ENCODE results near the gene ZBTB21. TPM values are rescaled to one million over a fixed set of nuclear protein-coding genes. Genes with fewer than 3 reads are reported as not detected.

ZBTB21 gene
- total and polyA plus RNA-seq, 2 experiments from 2014 or later = 10.0 to 11.0 TPM

DNA sequence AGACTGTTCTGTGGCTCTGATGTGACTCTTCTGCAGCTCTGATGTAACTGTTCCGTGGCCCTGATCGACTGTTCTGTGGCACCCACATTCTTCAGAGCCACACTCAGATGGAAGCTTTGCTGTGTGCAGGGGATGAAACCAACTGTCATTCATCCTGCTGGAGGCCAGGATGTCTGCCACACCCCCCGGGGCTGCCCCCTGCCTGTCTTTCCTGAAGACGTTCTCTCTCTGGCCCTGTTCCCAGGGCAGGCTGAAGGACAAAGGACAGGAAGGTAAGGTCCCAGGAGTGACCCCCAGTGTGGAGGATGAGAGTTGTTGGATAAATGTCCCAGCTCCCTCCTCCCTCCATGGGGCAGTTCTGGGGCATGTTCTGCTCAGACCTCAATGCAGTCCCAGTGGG is 31.6 kb upstream of the ZBTB21 start:
- H2AFZ ChIP-seq = no peak overlapping the region
- Mint-ChIP-seq H3K4me1 (0 out of 3 replicates have a peak, but pooled peaks cover 2% of the 10 kb centered on the region), H3K4me3 (no peak overlapping the region), H3K27ac (no peak overlapping the region), H3K9me3 (peaks cover 3% of the 10 kb centered on the region), H3K36me3 (ENCODE audit: low read depth) (no peaks in the 10 kb centered on the region), H3K27me3 (ENCODE audit: insufficient read depth, low read depth, poor library complexity) (peaks cover 13% of the 10 kb centered on the region)
- H3K4me3 ChIP-seq = no peak overlapping the region
- ATAC-seq (no peak), DNase-seq (ENCODE audit: low spot score) (no peak)
- no peaks in the 10 kb centered on the region for H3K79me2 ChIP-seq (replicated peaks; ENCODE audit: insufficient read depth)
- no peaks in the 10 kb centered on the region for H3K4me1 ChIP-seq (ENCODE audit: insufficient read depth)
- no peaks in the 10 kb centered on the region for H3K27me3 ChIP-seq (ENCODE audit: insufficient read depth)
- no peaks in the 10 kb centered on the region for H3K36me3 ChIP-seq (ENCODE audit: insufficient read depth)
- TF ChIP-seq, protein P1, sequence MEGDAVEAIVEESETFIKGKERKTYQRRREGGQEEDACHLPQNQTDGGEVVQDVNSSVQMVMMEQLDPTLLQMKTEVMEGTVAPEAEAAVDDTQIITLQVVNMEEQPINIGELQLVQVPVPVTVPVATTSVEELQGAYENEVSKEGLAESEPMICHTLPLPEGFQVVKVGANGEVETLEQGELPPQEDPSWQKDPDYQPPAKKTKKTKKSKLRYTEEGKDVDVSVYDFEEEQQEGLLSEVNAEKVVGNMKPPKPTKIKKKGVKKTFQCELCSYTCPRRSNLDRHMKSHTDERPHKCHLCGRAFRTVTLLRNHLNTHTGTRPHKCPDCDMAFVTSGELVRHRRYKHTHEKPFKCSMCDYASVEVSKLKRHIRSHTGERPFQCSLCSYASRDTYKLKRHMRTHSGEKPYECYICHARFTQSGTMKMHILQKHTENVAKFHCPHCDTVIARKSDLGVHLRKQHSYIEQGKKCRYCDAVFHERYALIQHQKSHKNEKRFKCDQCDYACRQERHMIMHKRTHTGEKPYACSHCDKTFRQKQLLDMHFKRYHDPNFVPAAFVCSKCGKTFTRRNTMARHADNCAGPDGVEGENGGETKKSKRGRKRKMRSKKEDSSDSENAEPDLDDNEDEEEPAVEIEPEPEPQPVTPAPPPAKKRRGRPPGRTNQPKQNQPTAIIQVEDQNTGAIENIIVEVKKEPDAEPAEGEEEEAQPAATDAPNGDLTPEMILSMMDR (conservative IDR thresholded peaks at IDR 0.05; ENCODE audit: low read depth in 2 of 2) = no peak
- H4K20me1 ChIP-seq (replicated peaks; ENCODE audit: insufficient read depth) = no peaks in the 10 kb centered on the region
- H3K9me2 ChIP-seq (ENCODE audit: insufficient read depth) = no peaks in the 10 kb centered on the region
- H3F3A ChIP-seq (replicated peaks; ENCODE audit: low read depth) = no peaks in the 10 kb centered on the region
- no peak overlapping the region for H3K27ac ChIP-seq (ENCODE audit: low read depth)
- no peak overlapping the region for H3K4me2 ChIP-seq

DNA sequence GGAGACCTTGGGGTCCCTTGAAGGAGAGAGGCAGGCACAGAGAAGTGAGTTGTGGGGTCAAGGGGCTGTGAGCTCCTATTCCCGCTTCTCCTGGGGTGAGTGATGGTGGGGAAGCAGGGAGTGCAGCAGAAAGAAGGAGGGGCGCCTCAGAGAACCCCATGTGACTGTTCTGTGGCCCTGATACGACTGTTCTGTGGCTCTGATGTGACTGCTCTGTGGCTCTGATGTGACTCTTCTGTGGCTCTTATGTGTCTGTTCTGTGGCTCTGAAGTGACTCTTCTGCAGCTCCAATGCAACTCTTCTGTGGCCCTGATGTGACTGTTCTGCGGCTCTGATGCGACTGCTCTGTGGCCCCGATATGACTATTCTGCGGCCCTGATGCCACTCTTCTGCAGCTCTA is 31.1 kb upstream of the ZBTB21 start:
- no peaks in the 10 kb centered on the region for H3F3A ChIP-seq (replicated peaks; ENCODE audit: low read depth)
- 0 out of 3 replicates have a peak, but pooled peaks cover 2% of the 10 kb centered on the region for H3K4me1 Mint-ChIP-seq
- no peak for ATAC-seq
- H3K27ac ChIP-seq (ENCODE audit: low read depth) = no peak overlapping the region
- no peak overlapping the region for H3K27ac Mint-ChIP-seq
- H3K4me3 ChIP-seq = no peak overlapping the region
- no peaks in the 10 kb centered on the region for H3K9me2 ChIP-seq (ENCODE audit: insufficient read depth)
- DNase-seq (ENCODE audit: low spot score) = no peak
- no peak overlapping the region for H3K4me3 Mint-ChIP-seq
- no peaks in the 10 kb centered on the region for H3K27me3 ChIP-seq (ENCODE audit: insufficient read depth)
- H3K79me2 ChIP-seq (replicated peaks; ENCODE audit: insufficient read depth) = no peaks in the 10 kb centered on the region
- no peaks in the 10 kb centered on the region for H4K20me1 ChIP-seq (replicated peaks; ENCODE audit: insufficient read depth)
- no peak overlapping the region for H2AFZ ChIP-seq
- H3K4me2 ChIP-seq = no peak overlapping the region
- H3K9me3 Mint-ChIP-seq = peaks cover 3% of the 10 kb centered on the region
- H3K36me3 ChIP-seq (ENCODE audit: insufficient read depth) = no peaks in the 10 kb centered on the region
- no peaks in the 10 kb centered on the region for H3K4me1 ChIP-seq (ENCODE audit: insufficient read depth)
- peaks cover 13% of the 10 kb centered on the region for H3K27me3 Mint-ChIP-seq (ENCODE audit: insufficient read depth, low read depth, poor library complexity)
- no peaks in the 10 kb centered on the region for H3K36me3 Mint-ChIP-seq (ENCODE audit: low read depth)
- TF ChIP-seq CREB1 (CRISPR knock-in tag; IDR thresholded peaks at IDR 0.05; ENCODE audit: low read depth) (no peak), ZNF114 (CRISPR knock-in tag; IDR thresholded peaks at IDR 0.05) (no peak), STAT1 (IDR thresholded peaks at IDR 0.05; ENCODE audit: unreplicated experiment) (no peak)
- TF ChIP-seq, protein P2, sequence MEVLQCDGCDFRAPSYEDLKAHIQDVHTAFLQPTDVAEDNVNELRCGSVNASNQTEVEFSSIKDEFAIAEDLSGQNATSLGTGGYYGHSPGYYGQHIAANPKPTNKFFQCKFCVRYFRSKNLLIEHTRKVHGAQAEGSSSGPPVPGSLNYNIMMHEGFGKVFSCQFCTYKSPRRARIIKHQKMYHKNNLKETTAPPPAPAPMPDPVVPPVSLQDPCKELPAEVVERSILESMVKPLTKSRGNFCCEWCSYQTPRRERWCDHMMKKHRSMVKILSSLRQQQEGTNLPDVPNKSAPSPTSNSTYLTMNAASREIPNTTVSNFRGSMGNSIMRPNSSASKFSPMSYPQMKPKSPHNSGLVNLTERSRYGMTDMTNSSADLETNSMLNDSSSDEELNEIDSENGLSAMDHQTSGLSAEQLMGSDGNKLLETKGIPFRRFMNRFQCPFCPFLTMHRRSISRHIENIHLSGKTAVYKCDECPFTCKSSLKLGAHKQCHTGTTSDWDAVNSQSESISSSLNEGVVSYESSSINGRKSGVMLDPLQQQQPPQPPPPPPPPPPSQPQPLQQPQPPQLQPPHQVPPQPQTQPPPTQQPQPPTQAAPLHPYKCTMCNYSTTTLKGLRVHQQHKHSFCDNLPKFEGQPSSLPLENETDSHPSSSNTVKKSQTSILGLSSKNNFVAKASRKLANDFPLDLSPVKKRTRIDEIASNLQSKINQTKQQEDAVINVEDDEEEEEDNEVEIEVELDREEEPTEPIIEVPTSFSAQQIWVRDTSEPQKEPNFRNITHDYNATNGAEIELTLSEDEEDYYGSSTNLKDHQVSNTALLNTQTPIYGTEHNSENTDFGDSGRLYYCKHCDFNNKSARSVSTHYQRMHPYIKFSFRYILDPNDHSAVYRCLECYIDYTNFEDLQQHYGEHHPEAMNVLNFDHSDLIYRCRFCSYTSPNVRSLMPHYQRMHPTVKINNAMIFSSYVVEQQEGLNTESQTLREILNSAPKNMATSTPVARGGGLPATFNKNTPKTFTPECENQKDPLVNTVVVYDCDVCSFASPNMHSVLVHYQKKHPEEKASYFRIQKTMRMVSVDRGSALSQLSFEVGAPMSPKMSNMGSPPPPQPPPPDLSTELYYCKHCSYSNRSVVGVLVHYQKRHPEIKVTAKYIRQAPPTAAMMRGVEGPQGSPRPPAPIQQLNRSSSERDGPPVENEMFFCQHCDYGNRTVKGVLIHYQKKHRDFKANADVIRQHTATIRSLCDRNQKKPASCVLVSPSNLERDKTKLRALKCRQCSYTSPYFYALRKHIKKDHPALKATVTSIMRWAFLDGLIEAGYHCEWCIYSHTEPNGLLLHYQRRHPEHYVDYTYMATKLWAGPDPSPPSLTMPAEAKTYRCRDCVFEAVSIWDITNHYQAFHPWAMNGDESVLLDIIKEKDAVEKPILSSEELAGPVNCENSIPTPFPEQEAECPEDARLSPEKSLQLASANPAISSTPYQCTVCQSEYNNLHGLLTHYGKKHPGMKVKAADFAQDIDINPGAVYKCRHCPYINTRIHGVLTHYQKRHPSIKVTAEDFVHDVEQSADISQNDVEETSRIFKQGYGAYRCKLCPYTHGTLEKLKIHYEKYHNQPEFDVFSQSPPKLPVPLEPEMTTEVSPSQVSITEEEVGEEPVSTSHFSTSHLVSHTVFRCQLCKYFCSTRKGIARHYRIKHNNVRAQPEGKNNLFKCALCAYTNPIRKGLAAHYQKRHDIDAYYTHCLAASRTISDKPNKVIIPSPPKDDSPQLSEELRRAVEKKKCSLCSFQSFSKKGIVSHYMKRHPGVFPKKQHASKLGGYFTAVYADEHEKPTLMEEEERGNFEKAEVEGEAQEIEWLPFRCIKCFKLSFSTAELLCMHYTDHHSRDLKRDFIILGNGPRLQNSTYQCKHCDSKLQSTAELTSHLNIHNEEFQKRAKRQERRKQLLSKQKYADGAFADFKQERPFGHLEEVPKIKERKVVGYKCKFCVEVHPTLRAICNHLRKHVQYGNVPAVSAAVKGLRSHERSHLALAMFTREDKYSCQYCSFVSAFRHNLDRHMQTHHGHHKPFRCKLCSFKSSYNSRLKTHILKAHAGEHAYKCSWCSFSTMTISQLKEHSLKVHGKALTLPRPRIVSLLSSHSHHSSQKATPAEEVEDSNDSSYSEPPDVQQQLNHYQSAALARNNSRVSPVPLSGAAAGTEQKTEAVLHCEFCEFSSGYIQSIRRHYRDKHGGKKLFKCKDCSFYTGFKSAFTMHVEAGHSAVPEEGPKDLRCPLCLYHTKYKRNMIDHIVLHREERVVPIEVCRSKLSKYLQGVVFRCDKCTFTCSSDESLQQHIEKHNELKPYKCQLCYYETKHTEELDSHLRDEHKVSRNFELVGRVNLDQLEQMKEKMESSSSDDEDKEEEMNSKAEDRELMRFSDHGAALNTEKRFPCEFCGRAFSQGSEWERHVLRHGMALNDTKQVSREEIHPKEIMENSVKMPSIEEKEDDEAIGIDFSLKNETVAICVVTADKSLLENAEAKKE (CRISPR knock-in tag; IDR thresholded peaks at IDR 0.05) = no peak
- TF ChIP-seq, protein P3, sequence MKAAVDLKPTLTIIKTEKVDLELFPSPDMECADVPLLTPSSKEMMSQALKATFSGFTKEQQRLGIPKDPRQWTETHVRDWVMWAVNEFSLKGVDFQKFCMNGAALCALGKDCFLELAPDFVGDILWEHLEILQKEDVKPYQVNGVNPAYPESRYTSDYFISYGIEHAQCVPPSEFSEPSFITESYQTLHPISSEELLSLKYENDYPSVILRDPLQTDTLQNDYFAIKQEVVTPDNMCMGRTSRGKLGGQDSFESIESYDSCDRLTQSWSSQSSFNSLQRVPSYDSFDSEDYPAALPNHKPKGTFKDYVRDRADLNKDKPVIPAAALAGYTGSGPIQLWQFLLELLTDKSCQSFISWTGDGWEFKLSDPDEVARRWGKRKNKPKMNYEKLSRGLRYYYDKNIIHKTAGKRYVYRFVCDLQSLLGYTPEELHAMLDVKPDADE (IDR thresholded peaks at IDR 0.05) = no peak
- TF ChIP-seq, protein P4, sequence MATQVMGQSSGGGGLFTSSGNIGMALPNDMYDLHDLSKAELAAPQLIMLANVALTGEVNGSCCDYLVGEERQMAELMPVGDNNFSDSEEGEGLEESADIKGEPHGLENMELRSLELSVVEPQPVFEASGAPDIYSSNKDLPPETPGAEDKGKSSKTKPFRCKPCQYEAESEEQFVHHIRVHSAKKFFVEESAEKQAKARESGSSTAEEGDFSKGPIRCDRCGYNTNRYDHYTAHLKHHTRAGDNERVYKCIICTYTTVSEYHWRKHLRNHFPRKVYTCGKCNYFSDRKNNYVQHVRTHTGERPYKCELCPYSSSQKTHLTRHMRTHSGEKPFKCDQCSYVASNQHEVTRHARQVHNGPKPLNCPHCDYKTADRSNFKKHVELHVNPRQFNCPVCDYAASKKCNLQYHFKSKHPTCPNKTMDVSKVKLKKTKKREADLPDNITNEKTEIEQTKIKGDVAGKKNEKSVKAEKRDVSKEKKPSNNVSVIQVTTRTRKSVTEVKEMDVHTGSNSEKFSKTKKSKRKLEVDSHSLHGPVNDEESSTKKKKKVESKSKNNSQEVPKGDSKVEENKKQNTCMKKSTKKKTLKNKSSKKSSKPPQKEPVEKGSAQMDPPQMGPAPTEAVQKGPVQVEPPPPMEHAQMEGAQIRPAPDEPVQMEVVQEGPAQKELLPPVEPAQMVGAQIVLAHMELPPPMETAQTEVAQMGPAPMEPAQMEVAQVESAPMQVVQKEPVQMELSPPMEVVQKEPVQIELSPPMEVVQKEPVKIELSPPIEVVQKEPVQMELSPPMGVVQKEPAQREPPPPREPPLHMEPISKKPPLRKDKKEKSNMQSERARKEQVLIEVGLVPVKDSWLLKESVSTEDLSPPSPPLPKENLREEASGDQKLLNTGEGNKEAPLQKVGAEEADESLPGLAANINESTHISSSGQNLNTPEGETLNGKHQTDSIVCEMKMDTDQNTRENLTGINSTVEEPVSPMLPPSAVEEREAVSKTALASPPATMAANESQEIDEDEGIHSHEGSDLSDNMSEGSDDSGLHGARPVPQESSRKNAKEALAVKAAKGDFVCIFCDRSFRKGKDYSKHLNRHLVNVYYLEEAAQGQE (IDR thresholded peaks at IDR 0.05; ENCODE audit: unreplicated experiment) = no peak
